Cardiac atrium fibroblast (primary cell): ENCODE data around the gene OR10G8. TPM values are rescaled to one million over a fixed set of nuclear protein-coding genes. Genes with fewer than 3 reads are reported as not detected.

Experiments used
- total RNA-seq: library from RNA; depleted of rRNA; stranded (reverse); fragments of >200 nt; gene quantifications from 2 replicates; pipeline ENCODE4 v1.2.3, GENCODE V29; 2015

OR10G8 gene, protein sequence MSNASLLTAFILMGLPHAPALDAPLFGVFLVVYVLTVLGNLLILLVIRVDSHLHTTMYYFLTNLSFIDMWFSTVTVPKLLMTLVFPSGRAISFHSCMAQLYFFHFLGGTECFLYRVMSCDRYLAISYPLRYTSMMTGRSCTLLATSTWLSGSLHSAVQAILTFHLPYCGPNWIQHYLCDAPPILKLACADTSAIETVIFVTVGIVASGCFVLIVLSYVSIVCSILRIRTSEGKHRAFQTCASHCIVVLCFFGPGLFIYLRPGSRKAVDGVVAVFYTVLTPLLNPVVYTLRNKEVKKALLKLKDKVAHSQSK
- total RNA-seq, result not detected in 2 replicates

DNA sequence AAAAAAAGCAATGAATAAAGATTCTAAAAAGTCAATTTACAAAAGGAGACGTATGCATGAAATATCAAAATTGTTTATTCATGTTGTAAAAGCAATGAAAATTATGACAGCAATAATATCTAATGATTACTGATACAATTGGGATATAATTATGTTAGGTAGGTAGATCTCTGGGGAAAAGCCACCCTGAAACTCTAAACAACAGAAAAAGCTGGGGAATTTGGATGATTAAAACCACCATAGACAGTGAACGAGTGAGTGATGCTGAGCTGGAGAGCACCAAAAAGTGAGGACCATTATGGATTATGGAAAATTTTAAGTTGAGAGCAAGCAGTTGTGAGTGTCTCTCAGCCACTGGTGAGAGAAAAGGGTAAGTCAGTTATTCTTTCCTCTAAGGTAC, at the start of gene OR10G8:
TSS of gene OR10G8 (plus strand) at position 301 of the 400 bp plus-strand sequence. CDS start 2,825 bp downstream, outside the sequence.

DNA sequence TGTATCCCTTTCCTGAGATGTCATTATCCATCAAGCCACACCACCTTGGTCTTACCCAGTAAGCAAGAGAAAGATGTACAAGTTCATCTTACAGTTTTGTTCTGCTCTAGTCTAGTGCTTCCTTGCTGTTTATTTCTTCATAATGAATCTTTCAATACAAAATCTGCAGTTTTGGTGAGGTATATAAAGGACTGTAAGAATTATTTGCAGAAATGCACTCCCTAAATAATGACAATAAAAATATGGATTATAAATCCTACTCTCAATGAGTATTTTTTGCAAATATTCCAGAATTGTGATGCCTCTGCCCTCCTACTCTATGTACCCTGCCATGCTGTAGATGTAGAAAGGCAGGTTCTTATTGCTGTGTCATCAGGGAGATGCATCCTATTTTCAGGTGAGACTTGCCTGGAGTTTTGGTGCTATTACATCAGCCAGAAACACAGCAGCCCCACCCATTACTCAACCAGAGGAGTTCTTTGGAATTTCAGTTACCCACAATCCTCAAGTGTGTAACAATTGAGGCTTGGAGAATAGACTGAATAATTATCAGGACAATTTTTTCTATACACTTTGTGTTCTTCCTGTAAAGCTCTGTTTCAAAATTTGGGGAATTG, 48.8 kb upstream of the OR10G8 start, which contains the start of gene OR10S1:
TSS of gene OR10S1 (minus strand) at position 51 of the 617 bp plus-strand sequence. CDS start 117 bp downstream, outside the sequence.

DNA sequence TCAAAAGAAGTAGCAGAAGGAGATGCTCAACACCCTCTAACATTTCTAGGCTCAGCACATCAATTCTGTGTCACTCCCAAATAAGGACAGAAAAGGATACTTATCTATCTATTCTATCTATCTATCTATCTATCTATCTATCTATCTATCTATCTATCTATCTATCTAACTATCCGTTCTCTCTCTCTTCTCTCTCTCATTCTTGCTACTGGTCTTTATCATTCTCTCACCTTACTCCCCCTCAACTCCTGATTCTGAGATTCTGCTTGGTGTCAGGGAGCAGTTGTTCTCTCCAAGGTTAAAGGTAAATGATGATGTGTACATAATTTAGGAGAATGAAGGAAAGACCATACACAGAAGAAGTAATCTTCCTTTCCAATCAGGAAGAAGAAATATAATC, 31.5 kb upstream of the OR10G8 start, which contains the start of gene OR10G6:
TSS of gene OR10G6 (minus strand) at position 43 of the 400 bp plus-strand sequence. CDS start at position 43, 0 bp downstream.

DNA sequence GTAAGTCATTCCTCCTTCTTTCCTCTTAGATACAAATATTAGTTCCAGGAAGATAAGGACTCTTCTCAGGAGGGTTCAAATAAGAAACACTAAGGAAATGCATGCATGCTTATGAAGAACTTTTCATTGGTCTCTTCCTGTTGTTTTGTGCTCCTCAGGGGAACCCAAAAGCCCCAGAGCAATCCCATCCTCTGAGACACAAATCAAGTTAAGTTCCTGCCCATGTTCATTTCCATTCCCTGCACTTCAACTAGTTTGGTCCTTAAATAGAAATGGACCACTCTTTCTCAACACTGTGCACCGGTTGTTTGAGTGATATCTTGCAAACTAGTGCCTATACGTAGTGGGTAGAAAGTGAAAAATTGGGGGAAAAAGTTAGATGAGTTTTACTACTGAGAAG, 13.9 kb upstream of the OR10G8 start, which contains the start of gene OR10G4:
TSS of gene OR10G4 (plus strand) at position 301 of the 400 bp plus-strand sequence. CDS start 2,578 bp downstream, outside the sequence.

DNA sequence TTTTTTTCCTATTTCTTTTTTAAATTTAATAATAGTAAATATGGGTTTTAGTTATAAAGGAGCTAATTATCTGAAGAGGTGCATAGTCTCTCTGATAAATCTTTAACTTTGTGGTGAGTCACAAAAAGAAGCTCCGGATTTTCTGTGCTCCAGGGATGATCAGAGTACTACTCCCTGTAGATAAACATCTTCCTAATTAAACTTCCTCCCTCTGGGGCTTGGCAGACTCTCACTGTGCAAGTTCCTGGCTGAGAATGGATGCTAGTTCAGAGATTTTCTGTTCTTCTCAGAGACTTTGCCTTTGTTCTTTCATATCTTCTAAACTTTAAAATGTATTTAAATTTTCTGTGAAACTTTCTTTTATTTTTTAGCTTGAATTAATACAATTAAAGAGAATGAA, 14.7 kb downstream of the OR10G8 start, which contains the start of gene OR10G7:
TSS of gene OR10G7 (minus strand) at position 72 of the 400 bp plus-strand sequence. CDS start 2,324 bp downstream, outside the sequence.

Other genes with a start within 250 kb of the OR10G8 start
- gene OR6M1, start 220.4 kb upstream of the OR10G8 start, total RNA-seq, result 0.32 TPM in 1 of 2 replicates, not detected in the other
- not detected in 2 replicates for gene TMEM225, start 141.1 kb upstream of the OR10G8 start, total RNA-seq
- gene OR8D4, start 124.6 kb upstream of the OR10G8 start, total RNA-seq, result not detected in 2 replicates
- not detected in 2 replicates for gene OR4D5, start 87.2 kb upstream of the OR10G8 start, total RNA-seq
- not detected in 2 replicates for gene OR6T1, start 83.0 kb upstream of the OR10G8 start, total RNA-seq
- gene OR10S1, start 49.0 kb upstream of the OR10G8 start, total RNA-seq, result not detected in 2 replicates
- not detected in 2 replicates for gene OR10G6, start 31.6 kb upstream of the OR10G8 start, total RNA-seq
- gene OR10G4, start 13.8 kb upstream of the OR10G8 start, total RNA-seq, result not detected in 2 replicates
- not detected in 2 replicates for gene OR10G9, start 3.8 kb upstream of the OR10G8 start, total RNA-seq
- not detected in 2 replicates for gene OR10G7, start 14.5 kb downstream of the OR10G8 start, total RNA-seq
- gene VWA5A, start 88.7 kb downstream of the OR10G8 start, total RNA-seq, result 10.2 and 13.9 TPM in 2 replicates
- gene OR10D3, start 156.5 kb downstream of the OR10G8 start, total RNA-seq, result not detected in 2 replicates
- gene OR8G1, start 214.3 kb downstream of the OR10G8 start, total RNA-seq, result not detected in 2 replicates
- gene OR8G5, start 229.6 kb downstream of the OR10G8 start, total RNA-seq, result not detected in 2 replicates